GM18951 (cell line): ENCODE results near the gene CPA3.

Experiments
- POLR2A ChIP-seq: IDR thresholded peaks from 4 replicates; pipeline ENCODE4 v1.6.1; 2011; ENCODE audit warnings: mild to moderate bottlenecking; ENCODE audit not compliant: insufficient read length, insufficient read depth; ENCODE audit errors: extremely low read depth
- in situ Hi-C: fragments of 300-500 bp; cut with MboI; formaldehyde crosslinking; loops from one replicate; pipeline ENCODE4 v1.12.0; 2022; ENCODE audit warnings: low sequenced_read_pairs, mixed read lengths, inconsistent platforms; ENCODE audit not compliant: unreplicated experiment

CPA3 gene

GRCh38 chr3:148911592-148911991 lies 46.5 kb downstream of the CPA3 start:
- in situ Hi-C loops: no loop called here
- TF ChIP-seq POLR2A: no peak

- in situ Hi-C loops: no loop called here
- no peak for TF ChIP-seq POLR2A
These were observed 50.0 kb downstream of the CPA3 start for GRCh38 chr3:148914936-148915690.

GRCh38 chr3:148916132-148916531 lies 51.0 kb downstream of the CPA3 start:
- in situ Hi-C loops: no loop called here
- no peak for TF ChIP-seq POLR2A

GRCh38 chr3:148922467-148922866 lies 57.4 kb downstream of the CPA3 start:
- no peak for TF ChIP-seq POLR2A
- in situ Hi-C loops: no loop called here

- TF ChIP-seq POLR2A: no peak
- in situ Hi-C loops: no loop called here
These were observed 58.5 kb downstream of the CPA3 start for GRCh38 chr3:148923592-148923991.

GRCh38 chr3:148924562-148924961 lies 59.5 kb downstream of the CPA3 start:
- TF ChIP-seq POLR2A: no peak
- in situ Hi-C loops: no loop called here

- no peak for TF ChIP-seq POLR2A
- in situ Hi-C loops: no loop called here
These were observed 60.7 kb downstream of the CPA3 start for GRCh38 chr3:148925845-148926244.

- TF ChIP-seq POLR2A: no peak
- in situ Hi-C loops: no loop called here
These were observed 65.7 kb downstream of the CPA3 start for GRCh38 chr3:148930752-148931151.

GRCh38 chr3:148931574-148931973 lies 66.5 kb downstream of the CPA3 start:
- in situ Hi-C loops: no loop called here

GRCh38 chr3:148932972-148933371 lies 67.9 kb downstream of the CPA3 start:
- TF ChIP-seq POLR2A: no peak
- in situ Hi-C loops: no loop called here

More at GRCh38 chr3:148931574-148931973, 66.5 kb downstream of the CPA3 start:
- TF ChIP-seq POLR2A: no peak

- in situ Hi-C loops: no loop called here
- no peak for TF ChIP-seq POLR2A
These were observed 72.6 kb downstream of the CPA3 start for GRCh38 chr3:148937467-148938255.

GRCh38 chr3:148938306-148938705 lies 73.2 kb downstream of the CPA3 start:
- TF ChIP-seq POLR2A: no peak
- in situ Hi-C loops: no loop called here

GRCh38 chr3:148938936-148939335 lies 73.8 kb downstream of the CPA3 start:
- in situ Hi-C loops: no loop called here
- TF ChIP-seq POLR2A: no peak

- in situ Hi-C loops: loop anchor here (10.0 kb wide), 1 partner anchor 76 kb away; the partner anchor contains the start of gene CPA3
- no peak for TF ChIP-seq POLR2A
These were observed 75.9 kb downstream of the CPA3 start for GRCh38 chr3:148940983-148941382.
